SU-DHL-6 (cell line): ENCODE results near the gene UBA6.

ENCODE experiments used
- EZH2phosphoT487 ChIP-seq: fragments of 200-600 bp; sonication (generic), shearing (Covaris generic); conservative IDR thresholded peaks from 2 replicates; pipeline ENCODE4 v1.6.1; 2018; ENCODE audit warnings: mild to moderate bottlenecking, antibody characterized with exemption, low read length, moderate library complexity, mixed read lengths
- TF ChIP-seq, protein P1 (sequence below): fragments of 200-600 bp; sonication (generic); IDR thresholded peaks from one replicate; pipeline ENCODE4 v1.5.1; 2017; ENCODE audit warnings: antibody characterized with exemption, mild to moderate bottlenecking, low read length, moderate library complexity; ENCODE audit not compliant: insufficient read depth, poor library complexity, severe bottlenecking

DNA sequence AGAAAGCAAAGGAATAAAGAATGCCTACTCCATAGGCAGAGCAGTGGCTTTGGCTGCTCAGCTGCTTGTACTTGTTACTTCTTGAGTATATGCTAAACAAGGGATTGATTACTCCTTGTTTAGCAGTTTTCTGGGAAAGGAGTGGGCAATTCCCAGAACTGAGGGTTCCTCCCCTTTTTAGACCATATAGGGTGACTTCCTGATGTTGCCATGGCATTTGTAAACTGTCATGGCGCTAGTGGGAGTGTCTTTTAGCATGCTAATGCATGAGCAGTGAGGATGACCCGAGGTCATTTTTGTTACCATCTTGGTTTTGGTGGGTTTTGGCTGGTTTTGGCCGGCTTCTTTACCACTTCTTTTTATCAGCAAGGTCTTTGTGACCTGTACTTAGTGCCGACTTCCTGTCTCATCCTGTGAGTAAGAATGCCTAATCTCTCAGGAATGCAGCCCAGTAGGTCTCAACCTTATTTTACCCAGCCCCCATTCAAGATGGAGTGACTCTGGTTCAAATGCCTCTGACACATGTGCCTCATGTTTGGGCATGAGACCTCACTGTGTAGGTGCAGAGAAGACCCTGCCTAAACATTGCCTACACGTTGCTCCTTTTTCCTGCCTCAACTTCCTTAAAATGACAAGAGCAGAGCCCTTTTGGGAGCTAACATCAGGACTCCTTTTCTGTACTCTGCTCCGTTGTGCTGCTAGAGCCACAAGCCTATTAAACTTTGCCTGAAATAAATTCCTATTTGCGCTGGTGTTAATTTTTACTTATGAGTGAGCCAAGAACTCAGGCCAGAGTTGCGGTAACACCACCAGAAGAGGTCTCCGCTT is 21.0 kb upstream of the UBA6 start:
- TF ChIP-seq EZH2phosphoT487, result no peak
- TF ChIP-seq, protein P1, sequence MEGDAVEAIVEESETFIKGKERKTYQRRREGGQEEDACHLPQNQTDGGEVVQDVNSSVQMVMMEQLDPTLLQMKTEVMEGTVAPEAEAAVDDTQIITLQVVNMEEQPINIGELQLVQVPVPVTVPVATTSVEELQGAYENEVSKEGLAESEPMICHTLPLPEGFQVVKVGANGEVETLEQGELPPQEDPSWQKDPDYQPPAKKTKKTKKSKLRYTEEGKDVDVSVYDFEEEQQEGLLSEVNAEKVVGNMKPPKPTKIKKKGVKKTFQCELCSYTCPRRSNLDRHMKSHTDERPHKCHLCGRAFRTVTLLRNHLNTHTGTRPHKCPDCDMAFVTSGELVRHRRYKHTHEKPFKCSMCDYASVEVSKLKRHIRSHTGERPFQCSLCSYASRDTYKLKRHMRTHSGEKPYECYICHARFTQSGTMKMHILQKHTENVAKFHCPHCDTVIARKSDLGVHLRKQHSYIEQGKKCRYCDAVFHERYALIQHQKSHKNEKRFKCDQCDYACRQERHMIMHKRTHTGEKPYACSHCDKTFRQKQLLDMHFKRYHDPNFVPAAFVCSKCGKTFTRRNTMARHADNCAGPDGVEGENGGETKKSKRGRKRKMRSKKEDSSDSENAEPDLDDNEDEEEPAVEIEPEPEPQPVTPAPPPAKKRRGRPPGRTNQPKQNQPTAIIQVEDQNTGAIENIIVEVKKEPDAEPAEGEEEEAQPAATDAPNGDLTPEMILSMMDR, result no peak
